HEK293T (cell line): ENCODE data around the gene COQ9.

Experiments
- ARNT ChIP-seq: fragments of 450-650 bp; IDR thresholded peaks from 2 replicates; pipeline ENCODE4 v1.6.1; 2017; ENCODE audit warnings: mild to moderate bottlenecking
- BHLHE40 ChIP-seq: fragments of 450-650 bp; IDR thresholded peaks from 2 replicates; pipeline ENCODE4 v1.6.1; 2016; ENCODE audit warnings: mild to moderate bottlenecking, moderate library complexity, borderline replicate concordance
- ELF4 ChIP-seq: fragments of 450-650 bp; IDR thresholded peaks from 2 replicates; pipeline ENCODE4 v1.6.1; 2017; ENCODE audit warnings: antibody characterized with exemption
- FOXA1 ChIP-seq: fragments of 450-650 bp; IDR thresholded peaks from 2 replicates; pipeline ENCODE4 v1.6.1; 2016; ENCODE audit warnings: mild to moderate bottlenecking
- FOXM1 ChIP-seq: fragments of 450-650 bp; IDR thresholded peaks from 2 replicates; pipeline ENCODE4 v1.6.1; 2017; ENCODE audit warnings: mild to moderate bottlenecking, borderline replicate concordance
- HDGF ChIP-seq: fragments of 450-650 bp; IDR thresholded peaks from 2 replicates; pipeline ENCODE4 v1.6.1; 2017; ENCODE audit warnings: antibody characterized with exemption, borderline replicate concordance
- LEF1 ChIP-seq: fragments of 450-650 bp; IDR thresholded peaks from 2 replicates; pipeline ENCODE4 v1.6.1; 2017; ENCODE audit warnings: mild to moderate bottlenecking, borderline replicate concordance
- SP1 ChIP-seq: fragments of 450-650 bp; IDR thresholded peaks from 2 replicates; pipeline ENCODE4 v1.6.1; 2017
- TARDBP ChIP-seq: fragments of 450-650 bp; IDR thresholded peaks from 2 replicates; pipeline ENCODE4 v1.6.1; 2016

DNA sequence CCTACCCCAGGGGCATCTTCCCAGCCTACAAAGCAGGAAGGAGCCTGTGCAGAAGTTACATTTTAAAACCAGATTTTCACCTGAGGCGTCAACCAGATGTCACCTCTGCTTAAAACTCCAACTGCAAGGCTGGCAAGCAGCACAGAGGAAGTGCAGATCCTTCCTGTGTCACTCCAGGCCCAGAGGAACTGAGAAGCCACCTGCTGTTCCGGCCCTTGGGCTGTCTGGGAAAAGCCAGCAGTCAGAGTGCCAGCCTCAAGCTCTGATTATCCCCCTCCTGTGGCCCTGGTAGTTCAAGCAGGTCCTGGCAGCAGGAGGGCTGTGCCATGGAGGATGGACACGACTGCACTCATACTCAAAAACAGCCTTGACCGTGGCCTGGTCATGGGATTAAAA, 25.4 kb downstream of the COQ9 start:
- no peak for TF ChIP-seq SP1
- no peak for TF ChIP-seq HDGF
- TF ChIP-seq FOXA1: no peak
- no peak for TF ChIP-seq ARNT
- TF ChIP-seq TARDBP: no peak
- no peak for TF ChIP-seq FOXM1
- no peak for TF ChIP-seq BHLHE40
- no peak for TF ChIP-seq ELF4
- no peak for TF ChIP-seq LEF1
